ENCODE data around the gene USP8. TPM values are rescaled to one million over a fixed set of nuclear protein-coding genes. Genes with fewer than 3 reads are reported as not detected.

USP8 gene
- total RNA-seq, 1 donor from 2014 or later, result 78.8 TPM

DNA sequence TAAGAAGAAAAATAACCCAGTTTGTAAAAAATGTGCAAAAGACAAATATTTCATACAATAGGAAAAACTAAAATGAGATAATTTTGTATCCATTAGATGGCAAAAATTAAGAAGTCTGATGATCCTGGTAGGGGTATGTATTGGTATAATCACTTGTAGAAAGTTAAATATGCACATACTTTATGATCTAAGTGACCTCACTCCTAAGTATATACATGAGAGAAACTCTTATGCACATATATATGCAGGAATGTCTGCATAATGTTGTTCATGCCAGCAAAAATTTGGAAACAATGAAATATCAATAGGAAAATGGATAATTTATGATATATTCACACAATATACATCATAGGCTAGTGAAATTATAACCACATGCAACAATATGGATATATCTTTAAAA, 88.8 kb downstream of the USP8 start:
- Histone ChIP-seq H3F3A (ENCODE audit: low read depth) (no peaks in the 10 kb centered on the region), H2AFZ (replicated peaks) (no peak overlapping the region), H3K36me3 (no peaks in the 10 kb centered on the region), H3K4me3 (no peak overlapping the region), H3K9ac (no peak overlapping the region), H4K20me1 (ENCODE audit: low read depth) (no peaks in the 10 kb centered on the region), H3K27me3 (no peaks in the 10 kb centered on the region), H3K79me2 (ENCODE audit: low read depth) (no peaks in the 10 kb centered on the region), H3K9me3 (ENCODE audit: low read depth) (peaks cover 4% of the 10 kb centered on the region), H3K4me1 (no peaks in the 10 kb centered on the region), H3K27ac (no peak overlapping the region), H3K4me2 (no peak overlapping the region)
- Mint-ChIP-seq H3K27me3 (ENCODE audit: insufficient read depth, low read depth) (no peaks in the 10 kb centered on the region), H3K4me3 (no peak overlapping the region), H3K27ac (no peak overlapping the region), H3K36me3 (no peaks in the 10 kb centered on the region), H3K4me1 (no peaks in the 10 kb centered on the region), H3K9me3 (peaks cover 7% of the 10 kb centered on the region)
- TF ChIP-seq, protein P1, sequence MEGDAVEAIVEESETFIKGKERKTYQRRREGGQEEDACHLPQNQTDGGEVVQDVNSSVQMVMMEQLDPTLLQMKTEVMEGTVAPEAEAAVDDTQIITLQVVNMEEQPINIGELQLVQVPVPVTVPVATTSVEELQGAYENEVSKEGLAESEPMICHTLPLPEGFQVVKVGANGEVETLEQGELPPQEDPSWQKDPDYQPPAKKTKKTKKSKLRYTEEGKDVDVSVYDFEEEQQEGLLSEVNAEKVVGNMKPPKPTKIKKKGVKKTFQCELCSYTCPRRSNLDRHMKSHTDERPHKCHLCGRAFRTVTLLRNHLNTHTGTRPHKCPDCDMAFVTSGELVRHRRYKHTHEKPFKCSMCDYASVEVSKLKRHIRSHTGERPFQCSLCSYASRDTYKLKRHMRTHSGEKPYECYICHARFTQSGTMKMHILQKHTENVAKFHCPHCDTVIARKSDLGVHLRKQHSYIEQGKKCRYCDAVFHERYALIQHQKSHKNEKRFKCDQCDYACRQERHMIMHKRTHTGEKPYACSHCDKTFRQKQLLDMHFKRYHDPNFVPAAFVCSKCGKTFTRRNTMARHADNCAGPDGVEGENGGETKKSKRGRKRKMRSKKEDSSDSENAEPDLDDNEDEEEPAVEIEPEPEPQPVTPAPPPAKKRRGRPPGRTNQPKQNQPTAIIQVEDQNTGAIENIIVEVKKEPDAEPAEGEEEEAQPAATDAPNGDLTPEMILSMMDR (IDR thresholded peaks at IDR 0.05), result no peak
- TF ChIP-seq EZH2 (IDR thresholded peaks at IDR 0.05), result no peak
- no peak for TF ChIP-seq EZH2phosphoT487 (IDR thresholded peaks at IDR 0.05)
- DNase-seq (ENCODE audit: low spot score), result no peak

DNA sequence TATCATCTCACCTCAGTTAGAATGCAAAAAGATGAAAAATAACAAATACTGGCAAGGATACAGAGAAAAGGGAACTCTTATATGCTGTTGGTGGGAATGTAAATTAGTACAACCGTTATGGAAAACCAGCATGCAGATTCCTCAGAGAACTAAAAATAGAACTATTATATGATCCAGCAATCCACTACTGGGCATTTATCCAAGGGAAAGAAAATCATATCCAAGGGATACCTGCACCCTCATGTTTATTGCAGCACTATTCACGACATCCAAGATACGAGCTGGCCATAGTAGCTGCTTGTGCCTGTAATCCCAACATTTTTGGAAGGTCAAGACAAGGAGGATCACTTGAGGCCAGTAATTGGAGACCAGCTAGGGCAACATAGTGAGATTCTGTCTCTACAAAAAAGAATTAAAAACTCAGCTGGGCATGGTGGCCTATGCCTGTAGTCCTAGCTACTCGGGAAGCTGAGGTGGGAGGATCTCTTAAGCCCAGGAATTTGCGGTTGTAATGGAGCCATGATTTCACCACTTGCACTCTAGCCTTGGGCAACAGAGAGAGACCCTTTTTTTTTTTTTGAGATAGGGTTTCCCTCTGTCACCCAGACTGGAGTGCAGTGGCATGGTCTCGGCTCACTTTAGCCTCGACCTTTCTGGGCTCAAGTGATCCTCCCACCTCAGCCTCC, 95.7 kb downstream of the USP8 start:
- Histone ChIP-seq H3K4me1 (no peaks in the 10 kb centered on the region), H4K20me1 (ENCODE audit: low read depth) (no peaks in the 10 kb centered on the region), H3K27me3 (no peaks in the 10 kb centered on the region), H3K27ac (no peak overlapping the region), H3K4me3 (no peak overlapping the region), H2AFZ (replicated peaks) (no peak overlapping the region), H3K36me3 (no peaks in the 10 kb centered on the region), H3K9me3 (ENCODE audit: low read depth) (peaks cover 4% of the 10 kb centered on the region), H3K9ac (no peak overlapping the region), H3K4me2 (no peak overlapping the region), H3K79me2 (ENCODE audit: low read depth) (no peaks in the 10 kb centered on the region), H3F3A (ENCODE audit: low read depth) (no peaks in the 10 kb centered on the region)
- H3K36me3 Mint-ChIP-seq, result no peaks in the 10 kb centered on the region
- peaks cover 3% of the 10 kb centered on the region for H3K27me3 Mint-ChIP-seq (ENCODE audit: insufficient read depth, low read depth)
- H3K9me3 Mint-ChIP-seq, result peaks cover 12% of the 10 kb centered on the region
- TF ChIP-seq, protein P1 (IDR thresholded peaks at IDR 0.05), result no peak
- TF ChIP-seq EZH2 (IDR thresholded peaks at IDR 0.05), result no peak
- TF ChIP-seq EZH2phosphoT487 (IDR thresholded peaks at IDR 0.05), result no peak
- no peak overlapping the region for H3K4me3 Mint-ChIP-seq
- no peaks in the 10 kb centered on the region for H3K4me1 Mint-ChIP-seq
- DNase-seq (ENCODE audit: low spot score), result no peak
- H3K27ac Mint-ChIP-seq, result no peak overlapping the region

DNA sequence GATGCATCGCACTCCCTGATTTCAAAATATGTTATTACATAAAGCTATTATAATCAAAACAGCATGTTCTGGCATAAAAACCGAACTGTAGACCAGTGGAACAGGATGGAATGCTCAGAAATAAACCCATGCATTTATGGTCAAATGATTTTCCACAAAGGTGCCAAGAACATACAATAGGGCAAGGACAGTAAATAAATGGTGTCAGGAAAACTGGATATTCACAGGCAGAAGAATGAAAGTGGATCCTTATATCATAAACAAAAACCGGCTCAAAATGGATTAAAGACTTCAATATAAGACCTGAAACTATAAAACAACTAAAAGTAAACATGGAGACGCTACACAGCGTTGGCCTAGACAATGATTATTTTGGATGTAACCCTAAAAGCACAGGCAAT, 99.6 kb downstream of the USP8 start:
- Histone ChIP-seq H2AFZ (replicated peaks) (no peak overlapping the region), H3K27me3 (no peaks in the 10 kb centered on the region), H3K36me3 (no peaks in the 10 kb centered on the region), H3K4me2 (no peak overlapping the region), H3K27ac (no peak overlapping the region), H3K4me3 (no peak overlapping the region), H3F3A (ENCODE audit: low read depth) (no peaks in the 10 kb centered on the region), H3K4me1 (no peaks in the 10 kb centered on the region), H3K9ac (no peak overlapping the region), H4K20me1 (ENCODE audit: low read depth) (no peaks in the 10 kb centered on the region), H3K79me2 (ENCODE audit: low read depth) (no peaks in the 10 kb centered on the region), H3K9me3 (ENCODE audit: low read depth) (no peaks in the 10 kb centered on the region)
- no peak for DNase-seq (ENCODE audit: low spot score)
- Mint-ChIP-seq H3K36me3 (no peaks in the 10 kb centered on the region), H3K9me3 (peaks cover 2% of the 10 kb centered on the region), H3K4me1 (no peaks in the 10 kb centered on the region), H3K4me3 (no peak overlapping the region), H3K27ac (no peak overlapping the region), H3K27me3 (ENCODE audit: insufficient read depth, low read depth) (peaks cover 3% of the 10 kb centered on the region)
- TF ChIP-seq EZH2phosphoT487 (IDR thresholded peaks at IDR 0.05) (no peak), EZH2 (IDR thresholded peaks at IDR 0.05) (no peak)
- TF ChIP-seq, protein P1 (IDR thresholded peaks at IDR 0.05), result no peak

Data from neural progenitor cell (in vitro differentiated cells).